Keratinocyte (primary cell): ENCODE data around the gene GC. TPM values are rescaled to one million over a fixed set of nuclear protein-coding genes. Genes with fewer than 3 reads are reported as not detected.
"Not testable (repeated sequence)": the region's sequence is repeated elsewhere in the genome, so short reads cannot be mapped to it uniquely, and the experiment has no call there.

Experiments
- DNase-seq: peaks from one replicate; pipeline ENCODE4 v3.0.0-alpha.2; 2011; ENCODE audit warnings: low read depth, missing footprints, low spot score
- FAIRE-seq: peaks from 2 replicates; lab custom pipeline; 2011; peaks lifted over from hg19 to GRCh38; lab: Jason Lieb, UNC
- H2AFZ ChIP-seq: 2 replicates; pipeline ENCODE4 v1.6.0; 2012; ENCODE audit warnings: low read length, control low read depth, inconsistent platforms; ENCODE audit not compliant: control insufficient read depth
- H3K27ac ChIP-seq: 2 replicates; pipeline ENCODE4 v1.5.1; 2011; ENCODE audit warnings: low read length; ENCODE audit not compliant: control insufficient read depth, insufficient read depth
- H3K27me3 ChIP-seq: 3 replicates; pipeline ENCODE4 v1.6.0; 2011; ENCODE audit warnings: low read length; ENCODE audit not compliant: control insufficient read depth, insufficient read depth; ENCODE audit errors: extremely low read depth
- H3K36me3 ChIP-seq, 2 experiments: 2 replicates in 1 of 2; 3 replicates in 1 of 2; pipeline ENCODE4 v1.5.1; 2011; ENCODE audit warnings: low read length in 2 of 2, mild to moderate bottlenecking in 1 of 2; ENCODE audit not compliant: control insufficient read depth in 2 of 2, insufficient read depth in 2 of 2; ENCODE audit errors: extremely low read depth in 1 of 2
- H3K4me1 ChIP-seq: 3 replicates; pipeline ENCODE4 v1.5.1; 2011; ENCODE audit warnings: low read length; ENCODE audit not compliant: control insufficient read depth, insufficient read depth; ENCODE audit errors: extremely low read depth
- H3K4me2 ChIP-seq: 3 replicates; pipeline ENCODE4 v1.6.0; 2011; ENCODE audit warnings: low read depth, low read length; ENCODE audit not compliant: control insufficient read depth, insufficient read depth; ENCODE audit errors: extremely low read depth
- H3K4me3 ChIP-seq, 3 experiments: fragments of 200-600 bp in 1 of 3; sonication (generic) in 1 of 3; 2 replicates in 2 of 3; 3 replicates in 1 of 3; pipeline ENCODE4 v1.5.1; 2011 to 2016; ENCODE audit warnings: low read length in 3 of 3, mild to moderate bottlenecking in 3 of 3, control low read depth in 2 of 3, inconsistent platforms in 1 of 3, low read depth in 1 of 3, mixed read lengths in 1 of 3, mixed run types in 1 of 3, moderate library complexity in 1 of 3; ENCODE audit not compliant: control insufficient read depth in 2 of 3, insufficient read depth in 2 of 3; ENCODE audit errors: extremely low read depth in 1 of 3
- H3K79me2 ChIP-seq: 2 replicates; pipeline ENCODE4 v1.6.0; 2012; ENCODE audit warnings: low read length; ENCODE audit not compliant: control insufficient read depth, insufficient read depth
- H3K9ac ChIP-seq: 3 replicates; pipeline ENCODE4 v1.6.0; 2011; ENCODE audit warnings: low read length; ENCODE audit not compliant: control insufficient read depth, insufficient read depth; ENCODE audit errors: extremely low read depth
- H3K9me1 ChIP-seq: 3 replicates; pipeline ENCODE4 v1.6.0; 2011; ENCODE audit warnings: low read length; ENCODE audit not compliant: control insufficient read depth, insufficient read depth; ENCODE audit errors: extremely low read depth
- H3K9me3 ChIP-seq: 2 replicates; pipeline ENCODE4 v1.5.1; 2012; ENCODE audit warnings: low read depth, low read length; ENCODE audit not compliant: control insufficient read depth
- H4K20me1 ChIP-seq: 3 replicates; pipeline ENCODE4 v1.6.0; 2011; ENCODE audit warnings: low read length; ENCODE audit not compliant: control insufficient read depth, insufficient read depth; ENCODE audit errors: extremely low read depth
- CTCF ChIP-seq, 3 experiments: IDR thresholded peaks in 1 of 3; conservative IDR thresholded peaks in 1 of 3; optimal IDR thresholded peaks in 1 of 3; 2 replicates in 2 of 3; 3 replicates in 1 of 3; pipeline versions ENCODE3 to v1.5.1; 2011; ENCODE audit warnings: low read length in 3 of 3, mild to moderate bottlenecking in 3 of 3, moderate library complexity in 2 of 3, control low read depth in 1 of 3, inconsistent platforms in 1 of 3; ENCODE audit not compliant: insufficient read depth in 2 of 3; ENCODE audit errors: extremely low read depth in 1 of 3
- EZH2 ChIP-seq: IDR thresholded peaks from one replicate; pipeline ENCODE4 v1.6.1; 2012; ENCODE audit warnings: inconsistent platforms, mild to moderate bottlenecking, low read length, moderate library complexity
- dilution Hi-C: fragments of 300-500 bp; cut with MboI; formaldehyde crosslinking; loops from one replicate; pipeline ENCODE4 v1.7.0; 2020; ENCODE audit warnings: low sequenced_read_pairs; ENCODE audit not compliant: extremely low pct_ligation_motif_present
- polyA plus RNA-seq, 5 experiments: library from polyadenylated mRNA; depleted of rRNA in 3 of 5; stranded (reverse) in 3 of 5; stranded (forward) in 1 of 5; unstranded in 1 of 5; fragments of >200 nt; gene quantifications; 1 replicate in 1 of 5; 2 replicates in 3 of 5; 3 replicates in 1 of 5; pipeline versions ENCODE4 v1.2.1 to v1.2.3, GENCODE V29; 2011 to 2012; ENCODE audit warnings: missing spikeins in 2 of 5, low read depth in 1 of 5, low replicate concordance in 1 of 5

The GC gene
- polyA plus RNA-seq, 1 donor (not counting 4 experiments of a cell fraction or from before 2014, with no cell fraction given) = not detected

GRCh38 chr4:71816676-71817303 is 32.9 kb upstream of the GC start:
- no peak overlapping the region for H3K9ac ChIP-seq
- no peak overlapping the region for H2AFZ ChIP-seq
- no peaks in the 10 kb centered on the region for H3K27me3 ChIP-seq
- H3K4me2 ChIP-seq = no peak overlapping the region
- H3K4me1 ChIP-seq = no peaks in the 10 kb centered on the region
- TF ChIP-seq EZH2 (no peak), CTCF (optimal IDR thresholded peaks at IDR 0.05 in 1 of 3, IDR thresholded peaks at IDR 0.05 in 1 of 3, conservative IDR thresholded peaks at IDR 0.05 in 1 of 3; ENCODE audit: extremely low read depth in 1 of 3, insufficient read depth in 2 of 3, low read length in 3 of 3) (no peak)
- H3K36me3 ChIP-seq = no peaks in the 10 kb centered on the region
- DNase-seq (no peak), FAIRE-seq (no peak)
- H3K27ac ChIP-seq = no peak overlapping the region
- H3K9me1 ChIP-seq = no peaks in the 10 kb centered on the region
- dilution Hi-C loops = no loop called here
- H3K4me3 ChIP-seq = no peak overlapping the region
- no peaks in the 10 kb centered on the region for H4K20me1 ChIP-seq
- H3K9me3 ChIP-seq = peaks cover 5% of the 10 kb centered on the region
- no peaks in the 10 kb centered on the region for H3K79me2 ChIP-seq

GRCh38 chr4:71814433-71814832 is 30.6 kb upstream of the GC start:
- no peak for TF ChIP-seq EZH2
- no peak for TF ChIP-seq CTCF (optimal IDR thresholded peaks at IDR 0.05 in 1 of 3, IDR thresholded peaks at IDR 0.05 in 1 of 3, conservative IDR thresholded peaks at IDR 0.05 in 1 of 3; ENCODE audit: extremely low read depth in 1 of 3, insufficient read depth in 2 of 3, low read length in 3 of 3)
- H3K27ac ChIP-seq = no peak overlapping the region
- H3K9me3 ChIP-seq = peaks cover 5% of the 10 kb centered on the region
- DNase-seq = no peak
- no peak for FAIRE-seq
- no peaks in the 10 kb centered on the region for H3K36me3 ChIP-seq
- H4K20me1 ChIP-seq = no peaks in the 10 kb centered on the region
- no peaks in the 10 kb centered on the region for H3K9me1 ChIP-seq
- H3K4me2 ChIP-seq = no peak overlapping the region
- dilution Hi-C loops = no loop called here
- H3K27me3 ChIP-seq = no peaks in the 10 kb centered on the region
- no peaks in the 10 kb centered on the region for H3K79me2 ChIP-seq
- no peak overlapping the region for H3K4me3 ChIP-seq
- H2AFZ ChIP-seq = no peak overlapping the region
- no peak overlapping the region for H3K9ac ChIP-seq
- H3K4me1 ChIP-seq = no peaks in the 10 kb centered on the region

GRCh38 chr4:71809805-71810204 is 25.9 kb upstream of the GC start:
- FAIRE-seq, H3K4me1 ChIP-seq, H2AFZ ChIP-seq, dilution Hi-C loops, H3K4me2 ChIP-seq, H3K9me3 ChIP-seq, H3K27me3 ChIP-seq, H3K9me1 ChIP-seq, DNase-seq, H3K4me3 ChIP-seq, H3K36me3 ChIP-seq, H4K20me1 ChIP-seq, H3K27ac ChIP-seq, H3K79me2 ChIP-seq, H3K9ac ChIP-seq: not testable (repeated sequence)
